ENCODE measurements around the gene OPN4.

OPN4 gene

GRCh38 chr10:86670290-86670811 lies 16.0 kb downstream of the OPN4 start:
- TF ChIP-seq CTCF (IDR thresholded peaks at IDR 0.05; ENCODE audit: low read depth, low read length) (no peak), POLR2A (IDR thresholded peaks at IDR 0.05; ENCODE audit: extremely low read depth, insufficient read length) (no peak), MYC (IDR thresholded peaks at IDR 0.05; ENCODE audit: low read depth, low read length) (no peak), MAX (IDR thresholded peaks at IDR 0.05; ENCODE audit: low read depth, low read length) (no peak)
- H3K4me3 ChIP-seq (ENCODE audit: low read depth, low read length): no peak overlapping the region
- no peak for DNase-seq (ENCODE audit: low read depth)

- DNase-seq (ENCODE audit: low read depth): no peak
- no peak for TF ChIP-seq MAX (IDR thresholded peaks at IDR 0.05; ENCODE audit: low read depth, low read length)
- TF ChIP-seq MYC (IDR thresholded peaks at IDR 0.05; ENCODE audit: low read depth, low read length): no peak
- no peak for TF ChIP-seq POLR2A (IDR thresholded peaks at IDR 0.05; ENCODE audit: extremely low read depth, insufficient read length)
- TF ChIP-seq CTCF (IDR thresholded peaks at IDR 0.05; ENCODE audit: low read depth, low read length): no peak
- no peak overlapping the region for H3K4me3 ChIP-seq (ENCODE audit: low read depth, low read length)
These were observed 16.5 kb downstream of the OPN4 start for GRCh38 chr10:86670876-86671275.

GRCh38 chr10:86671419-86671818 lies 17.1 kb downstream of the OPN4 start:
- H3K4me3 ChIP-seq (ENCODE audit: low read depth, low read length): no peak overlapping the region
- DNase-seq (ENCODE audit: low read depth): no peak
- TF ChIP-seq MYC (IDR thresholded peaks at IDR 0.05; ENCODE audit: low read depth, low read length): no peak
- no peak for TF ChIP-seq CTCF (IDR thresholded peaks at IDR 0.05; ENCODE audit: low read depth, low read length)
- TF ChIP-seq POLR2A (IDR thresholded peaks at IDR 0.05; ENCODE audit: extremely low read depth, insufficient read length): no peak

GRCh38 chr10:86671985-86672710 lies 17.8 kb downstream of the OPN4 start:
- TF ChIP-seq POLR2A (IDR thresholded peaks at IDR 0.05; ENCODE audit: extremely low read depth, insufficient read length) (no peak), CTCF (IDR thresholded peaks at IDR 0.05; ENCODE audit: low read depth, low read length) (no peak), MYC (IDR thresholded peaks at IDR 0.05; ENCODE audit: low read depth, low read length) (no peak), MAX (IDR thresholded peaks at IDR 0.05; ENCODE audit: low read depth, low read length) (no peak)
- no peak for DNase-seq (ENCODE audit: low read depth)
- H3K4me3 ChIP-seq (ENCODE audit: low read depth, low read length): no peak overlapping the region

- no peak overlapping the region for H3K4me3 ChIP-seq (ENCODE audit: low read depth, low read length)
- DNase-seq (ENCODE audit: low read depth): no peak
- no peak for TF ChIP-seq MYC (IDR thresholded peaks at IDR 0.05; ENCODE audit: low read depth, low read length)
- TF ChIP-seq POLR2A (IDR thresholded peaks at IDR 0.05; ENCODE audit: extremely low read depth, insufficient read length): no peak
- no peak for TF ChIP-seq CTCF (IDR thresholded peaks at IDR 0.05; ENCODE audit: low read depth, low read length)
- no peak for TF ChIP-seq MAX (IDR thresholded peaks at IDR 0.05; ENCODE audit: low read depth, low read length)
These were observed 19.0 kb downstream of the OPN4 start for GRCh38 chr10:86673216-86673826.
